ENCODE measurements around the gene RABEP1. TPM values are rescaled to one million over a fixed set of nuclear protein-coding genes. Genes with fewer than 3 reads are reported as not detected.
A peak's percentile ranks its signal among the peaks of the same experiment; 100 is the strongest.

The RABEP1 gene
- total RNA-seq, 1 donor from 2014 or later = 46.1 TPM

GRCh38 chr17:5378566-5379207, 96.6 kb downstream of the RABEP1 start:
- Mint-ChIP-seq H3K4me1 (ENCODE audit: low read depth) (peaks cover 3% of the 10 kb centered on the region), H3K27me3 (ENCODE audit: low read depth) (no peaks in the 10 kb centered on the region), H3K27ac (ENCODE audit: unreplicated experiment) (no peak overlapping the region), H3K9me3 (ENCODE audit: low read depth) (no peaks in the 10 kb centered on the region), H3K4me3 (ENCODE audit: unreplicated experiment) (no peak overlapping the region), H3K36me3 (ENCODE audit: low read depth) (peaks cover 45% of the 10 kb centered on the region)
- no peak for DNase-seq (ENCODE audit: low spot score)
- TF ChIP-seq, protein P1, sequence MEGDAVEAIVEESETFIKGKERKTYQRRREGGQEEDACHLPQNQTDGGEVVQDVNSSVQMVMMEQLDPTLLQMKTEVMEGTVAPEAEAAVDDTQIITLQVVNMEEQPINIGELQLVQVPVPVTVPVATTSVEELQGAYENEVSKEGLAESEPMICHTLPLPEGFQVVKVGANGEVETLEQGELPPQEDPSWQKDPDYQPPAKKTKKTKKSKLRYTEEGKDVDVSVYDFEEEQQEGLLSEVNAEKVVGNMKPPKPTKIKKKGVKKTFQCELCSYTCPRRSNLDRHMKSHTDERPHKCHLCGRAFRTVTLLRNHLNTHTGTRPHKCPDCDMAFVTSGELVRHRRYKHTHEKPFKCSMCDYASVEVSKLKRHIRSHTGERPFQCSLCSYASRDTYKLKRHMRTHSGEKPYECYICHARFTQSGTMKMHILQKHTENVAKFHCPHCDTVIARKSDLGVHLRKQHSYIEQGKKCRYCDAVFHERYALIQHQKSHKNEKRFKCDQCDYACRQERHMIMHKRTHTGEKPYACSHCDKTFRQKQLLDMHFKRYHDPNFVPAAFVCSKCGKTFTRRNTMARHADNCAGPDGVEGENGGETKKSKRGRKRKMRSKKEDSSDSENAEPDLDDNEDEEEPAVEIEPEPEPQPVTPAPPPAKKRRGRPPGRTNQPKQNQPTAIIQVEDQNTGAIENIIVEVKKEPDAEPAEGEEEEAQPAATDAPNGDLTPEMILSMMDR (IDR thresholded peaks at IDR 0.05) = no peak

DNA sequence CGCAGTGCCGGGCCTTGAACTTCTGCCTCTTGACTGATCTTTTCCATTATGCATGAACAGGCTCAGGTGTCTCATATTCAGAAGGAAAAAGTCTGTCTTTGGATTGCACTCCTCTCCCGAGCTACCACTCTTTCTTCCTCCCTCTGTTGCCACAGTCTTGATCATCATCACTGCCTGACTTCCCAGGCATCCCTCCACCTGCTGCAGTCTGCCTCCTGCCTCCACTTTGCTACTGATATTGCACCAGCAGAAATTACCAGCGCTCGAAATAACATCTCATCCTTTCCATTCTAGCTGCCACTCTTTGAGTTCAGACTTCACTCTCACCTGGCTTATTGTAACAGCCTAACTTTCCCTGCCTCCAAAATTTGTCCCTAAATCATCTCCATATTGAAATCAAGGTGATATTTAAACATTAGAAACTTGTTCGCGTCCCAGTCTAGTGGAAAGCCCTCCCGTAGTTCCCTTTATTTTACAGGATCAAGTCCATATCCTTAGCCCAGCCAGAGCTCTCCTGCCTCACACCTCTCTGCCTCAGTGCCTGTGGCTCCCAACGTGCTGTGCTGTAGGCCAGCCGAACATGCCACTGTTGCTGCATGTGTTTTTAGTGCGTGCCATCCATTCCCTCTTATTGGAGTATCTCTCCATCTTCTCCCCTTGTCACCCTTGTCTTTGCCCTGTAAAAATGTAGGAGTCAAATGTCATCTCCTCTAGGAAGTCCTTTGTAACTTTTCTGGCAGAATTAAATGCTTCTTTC, 97.4 kb downstream of the RABEP1 start:
- Mint-ChIP-seq H3K27ac (ENCODE audit: unreplicated experiment) (no peak overlapping the region), H3K9me3 (ENCODE audit: low read depth) (no peaks in the 10 kb centered on the region), H3K27me3 (ENCODE audit: low read depth) (no peaks in the 10 kb centered on the region), H3K4me1 (ENCODE audit: low read depth) (peaks cover 3% of the 10 kb centered on the region), H3K36me3 (ENCODE audit: low read depth) (peaks cover 45% of the 10 kb centered on the region), H3K4me3 (ENCODE audit: unreplicated experiment) (no peak overlapping the region)
- no peak for DNase-seq (ENCODE audit: low spot score)
- TF ChIP-seq, protein P1 (IDR thresholded peaks at IDR 0.05) = no peak

DNA sequence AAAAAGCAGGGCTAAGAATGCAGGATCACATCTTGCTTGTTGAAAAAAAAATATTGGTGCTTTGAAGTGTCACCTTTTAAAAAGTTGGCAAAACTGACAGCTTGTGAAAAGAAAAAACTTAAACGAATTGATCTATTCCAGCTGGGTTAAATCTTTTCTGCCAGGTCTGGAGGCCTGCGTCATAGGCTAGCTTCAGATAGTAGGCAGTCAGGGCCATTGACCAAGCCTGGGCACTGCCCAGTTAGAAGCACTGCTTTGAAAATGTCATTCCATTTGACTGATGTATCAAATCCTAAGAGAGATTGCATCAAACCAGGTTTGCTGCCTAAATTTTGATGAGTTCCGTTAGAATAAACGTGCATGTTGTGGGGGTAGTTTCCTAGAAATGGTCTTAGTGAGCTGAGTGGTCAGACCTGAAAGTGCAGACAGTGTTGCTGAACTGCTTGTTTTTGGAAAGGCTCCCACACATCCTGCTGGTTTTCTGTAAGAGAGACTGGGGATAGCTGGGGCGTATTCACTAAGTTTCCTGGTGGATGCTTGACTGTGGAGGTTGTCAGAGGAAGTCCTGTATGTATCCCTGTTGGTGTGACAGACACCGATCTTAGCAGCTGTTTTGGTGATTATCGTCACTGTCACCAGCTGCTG, 98.5 kb downstream of the RABEP1 start:
- H3K27me3 Mint-ChIP-seq (ENCODE audit: low read depth) = no peaks in the 10 kb centered on the region
- H3K4me3 Mint-ChIP-seq (ENCODE audit: unreplicated experiment) = no peak overlapping the region
- H3K36me3 Mint-ChIP-seq (ENCODE audit: low read depth) = peaks cover 43% of the 10 kb centered on the region
- H3K9me3 Mint-ChIP-seq (ENCODE audit: low read depth) = no peaks in the 10 kb centered on the region
- DNase-seq (ENCODE audit: low spot score) = no peak
- TF ChIP-seq, protein P1 (IDR thresholded peaks at IDR 0.05) = no peak
- peaks cover 3% of the 10 kb centered on the region for H3K4me1 Mint-ChIP-seq (ENCODE audit: low read depth)
- peak overlapping the region; percentile 28 for H3K27ac Mint-ChIP-seq (ENCODE audit: unreplicated experiment)

- no peak overlapping the region for H3K4me3 Mint-ChIP-seq (ENCODE audit: unreplicated experiment)
- H3K27me3 Mint-ChIP-seq (ENCODE audit: low read depth) = no peaks in the 10 kb centered on the region
- DNase-seq (ENCODE audit: low spot score) = no peak
- H3K36me3 Mint-ChIP-seq (ENCODE audit: low read depth) = peaks cover 45% of the 10 kb centered on the region
- TF ChIP-seq, protein P1 (IDR thresholded peaks at IDR 0.05) = no peak
- peak overlapping the region; percentile 11 for H3K27ac Mint-ChIP-seq (ENCODE audit: unreplicated experiment)
- H3K9me3 Mint-ChIP-seq (ENCODE audit: low read depth) = no peaks in the 10 kb centered on the region
- H3K4me1 Mint-ChIP-seq (ENCODE audit: low read depth) = peaks cover 3% of the 10 kb centered on the region
Observed at GRCh38 chr17:5381542-5381941, 99.5 kb downstream of the RABEP1 start.

DNA sequence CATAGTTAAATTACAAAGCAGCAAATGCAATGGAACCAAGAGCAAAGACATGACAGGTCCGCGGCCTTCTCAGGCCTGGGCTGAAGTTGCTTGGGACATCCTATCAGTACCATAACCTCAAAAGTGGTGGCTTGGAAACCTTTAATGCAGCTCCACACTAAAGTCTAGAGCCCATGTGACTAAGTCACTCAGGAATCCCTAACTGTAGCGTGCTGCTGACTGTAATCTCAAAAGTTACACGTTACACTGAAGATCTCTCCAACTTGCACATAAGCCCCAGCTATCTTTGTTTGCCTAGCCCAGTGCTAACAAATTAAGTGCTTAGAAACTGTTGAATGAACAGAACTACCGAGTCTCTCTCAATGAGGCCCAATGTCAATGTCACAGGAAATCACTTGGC, 109.6 kb downstream of the RABEP1 start:
- no peaks in the 10 kb centered on the region for H3K9me3 Mint-ChIP-seq (ENCODE audit: low read depth)
- peaks cover 40% of the 10 kb centered on the region for H3K36me3 Mint-ChIP-seq (ENCODE audit: low read depth)
- H3K4me3 Mint-ChIP-seq (ENCODE audit: unreplicated experiment) = no peak overlapping the region
- H3K27ac Mint-ChIP-seq (ENCODE audit: unreplicated experiment) = no peak overlapping the region
- H3K4me1 Mint-ChIP-seq (ENCODE audit: low read depth) = no peaks in the 10 kb centered on the region
- TF ChIP-seq, protein P1 (IDR thresholded peaks at IDR 0.05) = no peak
- no peaks in the 10 kb centered on the region for H3K27me3 Mint-ChIP-seq (ENCODE audit: low read depth)
- no peak for DNase-seq (ENCODE audit: low spot score)

Data from chondrocyte (in vitro differentiated cells).